GM23338 (cell line): ENCODE results near the gene TIAM1.

ENCODE experiments used
- CREB1 ChIP-seq: fragments of 250-450 bp; sonication (Bioruptor Pico); IDR thresholded peaks from 2 replicates; pipeline ENCODE4 v1.5.0; 2020; ENCODE audit warnings: low read depth, mild to moderate bottlenecking, moderate library complexity
- CTCF ChIP-seq, 2 experiments: fragments of 200-600 bp in 1 of 2; sonication (generic) in 1 of 2; conservative IDR thresholded peaks; 2 replicates each; pipeline versions ENCODE4 v1.5.1 to v1.6.1; 2016 to 2017; ENCODE audit warnings: antibody characterized with exemption in 2 of 2, low read depth in 2 of 2, mild to moderate bottlenecking in 2 of 2, moderate library complexity in 1 of 2
- EZH2 ChIP-seq: fragments of 200-600 bp; sonication (generic); IDR thresholded peaks from one replicate; pipeline ENCODE4 v1.8.0; 2017; ENCODE audit warnings: antibody characterized with exemption, mild to moderate bottlenecking, low read depth; ENCODE audit not compliant: unreplicated experiment
- POLR2AphosphoS5 ChIP-seq: IDR thresholded peaks from 2 replicates; pipeline ENCODE4 v1.6.1; 2016; ENCODE audit warnings: antibody characterized with exemption, low read depth
- REST ChIP-seq: IDR thresholded peaks from one replicate; pipeline ENCODE4 v1.6.1; 2018; ENCODE audit warnings: antibody characterized with exemption; ENCODE audit not compliant: unreplicated experiment

- TF ChIP-seq CTCF (conservative IDR thresholded peaks at IDR 0.05; ENCODE audit: low read depth in 2 of 2) (no peak), CREB1 (CRISPR knock-in tag) (no peak), POLR2AphosphoS5 (no peak), EZH2 (no peak), REST (no peak)
These were observed 86.8 kb downstream of the TIAM1 start for GRCh38 chr21:31257265-31257664.
